K562 (cell line): Measurements from ENCODE around the gene COL16A1. TPM values are rescaled to one million over a fixed set of nuclear protein-coding genes. Genes with fewer than 3 reads are reported as not detected.

ENCODE experiments used
- ARNT ChIP-seq, 2 experiments: fragments of 450-650 bp; IDR thresholded peaks; 2 replicates each; pipeline ENCODE4 v1.6.1; 2016; ENCODE audit warnings: mild to moderate bottlenecking in 1 of 2
- BCOR ChIP-seq: fragments of 450-650 bp; IDR thresholded peaks from 2 replicates; pipeline ENCODE4 v1.6.1; 2016
- RNF2 ChIP-seq: sonication (generic); IDR thresholded peaks from 2 replicates; pipeline ENCODE4 v1.6.1; 2016
- SMC3 ChIP-seq: conservative IDR thresholded peaks from 2 replicates; pipeline ENCODE4 v1.6.1; 2011; ENCODE audit warnings: low read depth, low read length, improper control_type of control experiment; ENCODE audit not compliant: insufficient read depth
- ZNF121 ChIP-seq: sonication (generic); formaldehyde crosslinking; conservative IDR thresholded peaks from 2 replicates; pipeline ENCODE4 v1.8.0; 2022; ENCODE audit warnings: missing genetic modification reagents
- ZNF445 ChIP-seq: fragments of 250-450 bp; sonication (Bioruptor Pico); IDR thresholded peaks from 2 replicates; pipeline ENCODE4 v1.4.0; 2020; ENCODE audit warnings: low read depth, mild to moderate bottlenecking, moderate library complexity
- polyA plus RNA-seq, 8 experiments: library from polyadenylated mRNA; depleted of rRNA in 4 of 8; stranded (reverse) in 5 of 8; unstranded in 3 of 8; fragments of >200 nt; fragmentation: Nextera tagmentation in 2 of 8; fragmentation: Illumina TruSeq in 1 of 8; extraction: Ambion mirVana in 2 of 8; extraction: Trizol in 1 of 8; gene quantifications; 2 replicates each; pipeline versions ENCODE4 v1.2.1 to v1.2.3, GENCODE V29; 2011 to 2014; ENCODE audit warnings: inconsistent platforms in 1 of 8, missing spikeins in 1 of 8
- total RNA-seq, 7 experiments: library from RNA; depleted of rRNA in 6 of 7; stranded (reverse); fragments of >200 nt in 6 of 7; fragmentation: Illumina TruSeq in 2 of 7; extraction: Trizol in 2 of 7; gene quantifications; 2 replicates each; pipeline versions ENCODE4 v1.2.1 to v1.2.3, GENCODE V29; 2011 to 2021; ENCODE audit warnings: low replicate concordance in 1 of 7
- TF ChIP-seq, protein P1 (sequence below), 3 experiments: IDR thresholded peaks in 2 of 3; conservative IDR thresholded peaks in 1 of 3; 2 replicates each; pipeline ENCODE4 v1.5.1; 2011 to 2012; ENCODE audit warnings: low read length in 3 of 3, mild to moderate bottlenecking in 3 of 3, control low read depth in 2 of 3, improper control_type of control experiment in 1 of 3, inconsistent platforms in 1 of 3, low read depth in 1 of 3, mixed read lengths in 1 of 3, moderate library complexity in 1 of 3; ENCODE audit not compliant: insufficient read depth in 2 of 3
- TF ChIP-seq, protein P2 (sequence below): fragments of 450-650 bp; conservative IDR thresholded peaks from 2 replicates; pipeline ENCODE4 v1.6.1; 2016; ENCODE audit warnings: missing genetic modification characterization, low read depth, mild to moderate bottlenecking, control low read depth, missing compliant biosample characterization

Gene COL16A1
- total and polyA plus RNA-seq, 9 of the 15 experiments (the other 6 are each of a cell fraction or from before 2014, with no cell fraction given): 0.11 to 0.60 (median 0.11) TPM; not detected in 6

DNA sequence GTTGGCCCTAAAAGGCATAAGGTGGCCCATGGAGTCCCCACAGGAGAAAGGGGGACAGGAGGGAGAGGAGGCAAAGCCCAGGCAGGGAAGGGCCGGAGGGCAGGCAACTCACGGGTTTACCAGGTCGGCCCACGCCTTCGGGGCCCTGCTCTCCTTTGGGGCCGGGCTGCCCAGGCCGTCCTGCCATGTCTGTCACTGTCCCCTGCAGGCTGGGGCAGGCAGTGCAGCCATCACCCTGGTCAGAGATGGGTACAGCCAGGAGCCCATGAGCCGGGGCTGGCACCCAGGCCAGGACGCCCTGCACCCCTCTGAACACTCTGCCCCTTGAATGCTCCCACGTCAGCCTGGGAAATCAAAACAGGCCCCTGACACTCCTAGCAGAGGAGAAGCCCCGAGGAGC lies 19.8 kb downstream of the COL16A1 start (continued):
- TF ChIP-seq, protein P1, sequence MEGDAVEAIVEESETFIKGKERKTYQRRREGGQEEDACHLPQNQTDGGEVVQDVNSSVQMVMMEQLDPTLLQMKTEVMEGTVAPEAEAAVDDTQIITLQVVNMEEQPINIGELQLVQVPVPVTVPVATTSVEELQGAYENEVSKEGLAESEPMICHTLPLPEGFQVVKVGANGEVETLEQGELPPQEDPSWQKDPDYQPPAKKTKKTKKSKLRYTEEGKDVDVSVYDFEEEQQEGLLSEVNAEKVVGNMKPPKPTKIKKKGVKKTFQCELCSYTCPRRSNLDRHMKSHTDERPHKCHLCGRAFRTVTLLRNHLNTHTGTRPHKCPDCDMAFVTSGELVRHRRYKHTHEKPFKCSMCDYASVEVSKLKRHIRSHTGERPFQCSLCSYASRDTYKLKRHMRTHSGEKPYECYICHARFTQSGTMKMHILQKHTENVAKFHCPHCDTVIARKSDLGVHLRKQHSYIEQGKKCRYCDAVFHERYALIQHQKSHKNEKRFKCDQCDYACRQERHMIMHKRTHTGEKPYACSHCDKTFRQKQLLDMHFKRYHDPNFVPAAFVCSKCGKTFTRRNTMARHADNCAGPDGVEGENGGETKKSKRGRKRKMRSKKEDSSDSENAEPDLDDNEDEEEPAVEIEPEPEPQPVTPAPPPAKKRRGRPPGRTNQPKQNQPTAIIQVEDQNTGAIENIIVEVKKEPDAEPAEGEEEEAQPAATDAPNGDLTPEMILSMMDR (IDR thresholded peaks at IDR 0.05 in 2 of 3, conservative IDR thresholded peaks at IDR 0.05 in 1 of 3; ENCODE audit: insufficient read depth in 2 of 3, low read depth in 1 of 3, low read length in 3 of 3): peak; percentile 60 to 71 (median 66)
- TF ChIP-seq BCOR: no peak
- TF ChIP-seq, protein P2, sequence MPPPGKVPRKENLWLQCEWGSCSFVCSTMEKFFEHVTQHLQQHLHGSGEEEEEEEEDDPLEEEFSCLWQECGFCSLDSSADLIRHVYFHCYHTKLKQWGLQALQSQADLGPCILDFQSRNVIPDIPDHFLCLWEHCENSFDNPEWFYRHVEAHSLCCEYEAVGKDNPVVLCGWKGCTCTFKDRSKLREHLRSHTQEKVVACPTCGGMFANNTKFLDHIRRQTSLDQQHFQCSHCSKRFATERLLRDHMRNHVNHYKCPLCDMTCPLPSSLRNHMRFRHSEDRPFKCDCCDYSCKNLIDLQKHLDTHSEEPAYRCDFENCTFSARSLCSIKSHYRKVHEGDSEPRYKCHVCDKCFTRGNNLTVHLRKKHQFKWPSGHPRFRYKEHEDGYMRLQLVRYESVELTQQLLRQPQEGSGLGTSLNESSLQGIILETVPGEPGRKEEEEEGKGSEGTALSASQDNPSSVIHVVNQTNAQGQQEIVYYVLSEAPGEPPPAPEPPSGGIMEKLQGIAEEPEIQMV (tag): peak; percentile 74; the same call in 1 of the 2 replicates
- no peak for TF ChIP-seq ARNT (IDR thresholded peaks at IDR 0.05)
- peak; percentile 32; the same call in 1 of the 2 replicates for TF ChIP-seq SMC3
- TF ChIP-seq RNF2: no peak
- TF ChIP-seq ZNF445 (CRISPR knock-in tag): no peak
- peak; percentile 57 for TF ChIP-seq ZNF121 (CRISPR knock-in tag)
